GM19395 (cell line): Measurements from ENCODE around the gene RNF128.

ENCODE experiments used
- ATAC-seq: cut with Tn5 transposase; IDR thresholded peaks from one replicate; pipeline ENCODE4 v1.9.1; 2021; ENCODE audit warnings: mild to moderate bottlenecking, moderate library complexity; ENCODE audit not compliant: unreplicated experiment

Gene RNF128

GRCh38 chrX:106726485-106727437 lies at the start of gene RNF128:
Gene RNF128 (plus strand): TSS chrX:106726701. CDS start chrX:106726914, 213 bp downstream.
- ATAC-seq, result peak; percentile 72

- no peak for ATAC-seq
These were observed 45.8 kb upstream of the RNF128 start for GRCh38 chrX:106680716-106681115.

- no peak for ATAC-seq
These were observed 42.3 kb upstream of the RNF128 start for GRCh38 chrX:106684207-106684606.

- no peak for ATAC-seq
These were observed 34.0 kb upstream of the RNF128 start for GRCh38 chrX:106692425-106693065.

- ATAC-seq, result no peak
These were observed 30.0 kb upstream of the RNF128 start for GRCh38 chrX:106696502-106696901.

GRCh38 chrX:106698693-106699092 lies 27.8 kb upstream of the RNF128 start:
- ATAC-seq, result no peak

- ATAC-seq, result no peak
These were observed 23.9 kb upstream of the RNF128 start for GRCh38 chrX:106702636-106703035.

- no peak for ATAC-seq
These were observed 20.0 kb upstream of the RNF128 start for GRCh38 chrX:106706466-106706865.

GRCh38 chrX:106707771-106708454 lies 18.6 kb upstream of the RNF128 start:
- no peak for ATAC-seq

GRCh38 chrX:106710771-106711170 lies 15.7 kb upstream of the RNF128 start:
- ATAC-seq, result no peak

- no peak for ATAC-seq
These were observed 15.1 kb upstream of the RNF128 start for GRCh38 chrX:106711375-106711774.

GRCh38 chrX:106716004-106716403 lies 10.5 kb upstream of the RNF128 start:
- ATAC-seq, result no peak

- ATAC-seq, result no peak
These were observed 10.0 kb upstream of the RNF128 start for GRCh38 chrX:106716463-106716862.

GRCh38 chrX:106718709-106719108 lies 7.8 kb upstream of the RNF128 start:
- ATAC-seq, result no peak

- no peak for ATAC-seq
These were observed 570 bp upstream of the RNF128 start for GRCh38 chrX:106725931-106726330.

GRCh38 chrX:106728337-106728736 lies 1.8 kb downstream of the RNF128 start:
- no peak for ATAC-seq

- ATAC-seq, result no peak
These were observed 3.9 kb downstream of the RNF128 start for GRCh38 chrX:106730401-106730800.

GRCh38 chrX:106731590-106731989 lies 5.1 kb downstream of the RNF128 start:
- no peak for ATAC-seq

GRCh38 chrX:106734827-106735226 lies 8.3 kb downstream of the RNF128 start:
- no peak for ATAC-seq

- no peak for ATAC-seq
These were observed 13.8 kb downstream of the RNF128 start for GRCh38 chrX:106740193-106740780.

- ATAC-seq, result no peak
These were observed 15.7 kb downstream of the RNF128 start for GRCh38 chrX:106742193-106742592.
